Naive thymus-derived CD4-positive, alpha-beta T cell (primary cell): ENCODE results near the gene SLC6A7. TPM values are rescaled to one million over a fixed set of nuclear protein-coding genes. Genes with fewer than 3 reads are reported as not detected.
A peak's percentile ranks its signal among the peaks of the same experiment; 100 is the strongest.

Source experiments
- ATAC-seq: fragments of 150-1000 bp; cut with Tn5 transposase; 2 replicates; pipeline ENCODE4 v1.10.0; 2021; ENCODE audit warnings: mild to moderate bottlenecking, moderate library complexity
- CTCF ChIA-PET: fragments of 350-600 bp; sonication (Branson Sonifier 250); formaldehyde crosslinking; loops from one replicate; lab custom pipeline; 2021; ENCODE audit warnings: antibody characterized with exemption; lab: Charles Lee
- POLR2A ChIA-PET: fragments of 350-600 bp; sonication (Branson Sonifier 250); formaldehyde crosslinking; loops from one replicate; lab custom pipeline; 2021; ENCODE audit warnings: antibody characterized with exemption, inconsistent platforms; lab: Charles Lee
- DNase-seq, 9 donors: peaks; one replicate each; pipeline versions ENCODE4 v3.0.0 to v3.0.0-alpha.2; 2020 to 2022; ENCODE audit warnings: mixed read lengths in 1 of 9
- H3K27ac ChIP-seq: one replicate; pipeline ENCODE4 v1.7.0; 2013; ENCODE audit warnings: mild to moderate bottlenecking, low read depth, low read length, moderate library complexity
- H3K27me3 ChIP-seq, 2 donors: one replicate each; pipeline ENCODE4 v1.7.0; 2013; ENCODE audit warnings: low read length in 2 of 2, mild to moderate bottlenecking in 2 of 2, moderate library complexity in 2 of 2; ENCODE audit not compliant: control insufficient read depth in 2 of 2, insufficient read depth in 2 of 2
- H3K36me3 ChIP-seq, 3 experiments: 1 replicate in 2 of 3; 2 replicates in 1 of 3; pipeline ENCODE4 v1.7.0; 2013; ENCODE audit warnings: low read length in 3 of 3, mild to moderate bottlenecking in 3 of 3, moderate library complexity in 1 of 3; ENCODE audit not compliant: insufficient read depth in 3 of 3, control insufficient read depth in 2 of 3
- H3K4me1 ChIP-seq, 2 donors: one replicate each; pipeline ENCODE4 v1.7.0; 2013; ENCODE audit warnings: low read length in 2 of 2, mild to moderate bottlenecking in 2 of 2, moderate library complexity in 1 of 2; ENCODE audit not compliant: control insufficient read depth in 2 of 2, insufficient read depth in 2 of 2
- H3K4me3 ChIP-seq: 2 replicates; pipeline ENCODE4 v1.7.0; 2013; ENCODE audit warnings: mild to moderate bottlenecking, low read length
- H3K9me3 ChIP-seq, 3 experiments: 1 replicate in 2 of 3; 2 replicates in 1 of 3; pipeline ENCODE4 v1.7.0; 2013; ENCODE audit warnings: low read length in 3 of 3; ENCODE audit not compliant: control insufficient read depth in 2 of 3
- H3K27ac Mint-ChIP-seq, 9 donors: one replicate each; pipeline ENCODE4 v1.8.0; 2020 to 2022; ENCODE audit warnings: mixed read lengths in 9 of 9, mild to moderate bottlenecking in 8 of 9, moderate library complexity in 5 of 9, inconsistent platforms in 2 of 9
- H3K27me3 Mint-ChIP-seq, 5 donors: one replicate each; pipeline ENCODE4 v1.8.0; 2021 to 2022; ENCODE audit warnings: mixed read lengths in 5 of 5, mild to moderate bottlenecking in 1 of 5
- H3K36me3 Mint-ChIP-seq, 5 donors: one replicate each; pipeline ENCODE4 v1.8.0; 2020 to 2022; ENCODE audit warnings: mixed read lengths in 5 of 5, mild to moderate bottlenecking in 3 of 5, inconsistent platforms in 1 of 5
- H3K4me1 Mint-ChIP-seq, 7 donors: one replicate each; pipeline ENCODE4 v1.8.0; 2020 to 2022; ENCODE audit warnings: mixed read lengths in 7 of 7, mild to moderate bottlenecking in 3 of 7, inconsistent platforms in 1 of 7
- H3K4me3 Mint-ChIP-seq, 10 donors: one replicate each; pipeline ENCODE4 v1.8.0; 2020 to 2022; ENCODE audit warnings: mild to moderate bottlenecking in 10 of 10, mixed read lengths in 10 of 10, moderate library complexity in 6 of 10, inconsistent platforms in 2 of 10
- H3K9me3 Mint-ChIP-seq, 11 donors: one replicate each; pipeline ENCODE4 v1.8.0; 2020 to 2022; ENCODE audit warnings: mixed read lengths in 11 of 11, mild to moderate bottlenecking in 4 of 11, inconsistent platforms in 1 of 11, moderate library complexity in 1 of 11
- intact Hi-C, 2 donors: fragments of 100-400 bp; cut with micrococcal nuclease; formaldehyde crosslinking; loops; one replicate each; pipeline ENCODE4 v1.15.1; 2023
- polyA plus RNA-seq, 2 donors: library from polyadenylated mRNA; unstranded; fragments of 300-500 nt; fragmentation: Illumina TruSeq; gene quantifications; one replicate each; pipeline ENCODE4 v1.2.3, GENCODE V29; 2021
- total RNA-seq, 6 experiments: library from RNA in 5 of 6; stranded (reverse) in 5 of 6; gene quantifications; 1 replicate in 5 of 6; 2 replicates in 1 of 6; pipeline ENCODE4 v1.2.3 and lab custom pipeline; 2021 to 2026

The SLC6A7 gene
- total and polyA plus RNA-seq, 7 experiments from 2014 or later = not detected

GRCh38 chr5:150149618-150150017 lies 40.2 kb upstream of the SLC6A7 start:
- ATAC-seq = no peak
- H3K27me3 ChIP-seq = no peaks in the 10 kb centered on the region
- no peak overlapping the region for H3K4me3 ChIP-seq
- intact Hi-C loops = no loop called here
- Mint-ChIP-seq H3K4me1 (peaks cover 0 to 39% (median 4%) of the 10 kb centered on the region in 7 donors), H3K27me3 (peaks cover 0 to 12% (median 8%) of the 10 kb centered on the region in 5 donors), H3K36me3 (peaks cover 0 to 6% (median 0%) of the 10 kb centered on the region in 5 donors), H3K9me3 (no peaks in the 10 kb centered on the region), H3K27ac (peak overlapping the region in 1 of 9 donors; percentile 94), H3K4me3 (peak overlapping the region in 1 of 10 donors; percentile 72)
- POLR2A ChIA-PET = no interaction called here
- no peak for DNase-seq
- no peaks in the 10 kb centered on the region for H3K9me3 ChIP-seq
- CTCF ChIA-PET = no interaction called here
- H3K27ac ChIP-seq = no peak overlapping the region
- no peaks in the 10 kb centered on the region for H3K4me1 ChIP-seq
- no peaks in the 10 kb centered on the region for H3K36me3 ChIP-seq

GRCh38 chr5:150152636-150153462 lies 37.0 kb upstream of the SLC6A7 start:
- Histone ChIP-seq H3K36me3 (no peaks in the 10 kb centered on the region), H3K4me3 (no peak overlapping the region), H3K27me3 (no peaks in the 10 kb centered on the region), H3K27ac (no peak overlapping the region), H3K4me1 (no peaks in the 10 kb centered on the region), H3K9me3 (no peaks in the 10 kb centered on the region)
- H3K4me1 Mint-ChIP-seq = peaks cover 6 to 41% (median 8%) of the 10 kb centered on the region in 7 donors
- no peaks in the 10 kb centered on the region for H3K9me3 Mint-ChIP-seq
- peak overlapping the region in 1 of 9 donors; percentile 38 for H3K27ac Mint-ChIP-seq
- intact Hi-C loops = no loop called here
- POLR2A ChIA-PET = no interaction called here
- DNase-seq = no peak
- H3K4me3 Mint-ChIP-seq = no peak overlapping the region
- H3K27me3 Mint-ChIP-seq = peaks cover 17 to 31% (median 25%) of the 10 kb centered on the region in 5 donors
- peaks cover 0 to 6% (median 0%) of the 10 kb centered on the region in 5 donors for H3K36me3 Mint-ChIP-seq
- no peak for ATAC-seq
- CTCF ChIA-PET = no interaction called here

- no peaks in the 10 kb centered on the region for H3K9me3 ChIP-seq
- H3K27me3 ChIP-seq = no peaks in the 10 kb centered on the region
- DNase-seq = no peak
- POLR2A ChIA-PET = no interaction called here
- no peak overlapping the region for H3K4me3 ChIP-seq
- CTCF ChIA-PET = no interaction called here
- no peak for ATAC-seq
- peaks cover 6 to 41% (median 8%) of the 10 kb centered on the region in 7 donors for H3K4me1 Mint-ChIP-seq
- peaks cover 17 to 31% (median 25%) of the 10 kb centered on the region in 5 donors for H3K27me3 Mint-ChIP-seq
- peak overlapping the region in 3 of 10 donors; percentile 23 to 82 (median 78) for H3K4me3 Mint-ChIP-seq
- peaks cover 0 to 1% (median 0%) of the 10 kb centered on the region in 5 donors for H3K36me3 Mint-ChIP-seq
- intact Hi-C loops = no loop called here
- H3K9me3 Mint-ChIP-seq = no peaks in the 10 kb centered on the region
- no peaks in the 10 kb centered on the region for H3K36me3 ChIP-seq
- H3K27ac Mint-ChIP-seq = no peak overlapping the region
- no peak overlapping the region for H3K27ac ChIP-seq
- no peaks in the 10 kb centered on the region for H3K4me1 ChIP-seq
Measured at GRCh38 chr5:150153483-150153882, 36.4 kb upstream of the SLC6A7 start.

GRCh38 chr5:150153957-150154617 lies 35.8 kb upstream of the SLC6A7 start:
- Histone ChIP-seq H3K27ac (no peak overlapping the region), H3K4me3 (no peak overlapping the region), H3K4me1 (no peaks in the 10 kb centered on the region), H3K9me3 (no peaks in the 10 kb centered on the region), H3K36me3 (no peaks in the 10 kb centered on the region), H3K27me3 (no peaks in the 10 kb centered on the region)
- CTCF ChIA-PET = no interaction called here
- peaks cover 17 to 31% (median 25%) of the 10 kb centered on the region in 5 donors for H3K27me3 Mint-ChIP-seq
- H3K4me3 Mint-ChIP-seq = peak overlapping the region in 4 of 10 donors; percentile 56 to 82 (median 73)
- intact Hi-C loops = no loop called here
- ATAC-seq (peak; percentile 52), DNase-seq (no peak)
- peaks cover 0 to 1% (median 0%) of the 10 kb centered on the region in 11 donors for H3K9me3 Mint-ChIP-seq
- POLR2A ChIA-PET = no interaction called here
- peaks cover 6 to 35% (median 8%) of the 10 kb centered on the region in 7 donors for H3K4me1 Mint-ChIP-seq
- H3K36me3 Mint-ChIP-seq = peaks cover 0 to 1% (median 0%) of the 10 kb centered on the region in 5 donors
- H3K27ac Mint-ChIP-seq = peak overlapping the region in 1 of 9 donors; percentile 80

- Mint-ChIP-seq H3K4me1 (peaks cover 6 to 29% (median 8%) of the 10 kb centered on the region in 7 donors), H3K9me3 (peaks cover 0 to 1% (median 0%) of the 10 kb centered on the region in 11 donors), H3K27me3 (peaks cover 17 to 31% (median 25%) of the 10 kb centered on the region in 5 donors), H3K36me3 (peaks cover 0 to 1% (median 0%) of the 10 kb centered on the region in 5 donors), H3K4me3 (peak overlapping the region in 6 of 10 donors; percentile 56 to 82 (median 78)), H3K27ac (peak overlapping the region in 2 of 9 donors; percentile 20 to 80)
- Histone ChIP-seq H3K27me3 (no peaks in the 10 kb centered on the region), H3K36me3 (no peaks in the 10 kb centered on the region), H3K4me1 (no peaks in the 10 kb centered on the region), H3K27ac (no peak overlapping the region), H3K9me3 (no peaks in the 10 kb centered on the region), H3K4me3 (no peak overlapping the region)
- DNase-seq = no peak
- no peak for ATAC-seq
- POLR2A ChIA-PET = no interaction called here
- intact Hi-C loops = no loop called here
- CTCF ChIA-PET = no interaction called here
Measured at GRCh38 chr5:150154618-150155128, 35.2 kb upstream of the SLC6A7 start.

GRCh38 chr5:150155258-150156026 lies 34.4 kb upstream of the SLC6A7 start, which contains the start of gene PDGFRB:
Gene PDGFRB (minus strand): TSS chr5:150155845. CDS start chr5:150137047, 18,798 bp downstream.
- Mint-ChIP-seq H3K27ac (peak within 1 kb of the TSS in 3 of 9 donors; percentile 20 to 60 (median 58)), H3K4me3 (peak within 1 kb of the TSS; percentile 73 to 87 (median 80)), H3K9me3 (peaks cover 0 to 1% (median 0%) of the 10 kb centered on the region in 11 donors), H3K36me3 (peaks cover 0 to 1% (median 0%) of the 10 kb centered on the region in 5 donors), H3K4me1 (peaks cover 6 to 23% (median 8%) of the 10 kb centered on the region in 7 donors), H3K27me3 (peaks cover 17 to 31% (median 25%) of the 10 kb centered on the region in 5 donors)
- Histone ChIP-seq H3K4me3 (peak within 1 kb of the TSS; percentile 44), H3K36me3 (no peaks in the 10 kb centered on the region), H3K9me3 (no peaks in the 10 kb centered on the region), H3K27me3 (no peaks in the 10 kb centered on the region), H3K4me1 (no peaks in the 10 kb centered on the region), H3K27ac (no peak within 1 kb of the TSS)
- ChIA-PET POLR2A (no interaction called here), CTCF (no interaction called here)
- DNase-seq (peak in 3 of 9 donors; percentile 7 to 18 (median 11)), ATAC-seq (peak; percentile 73)
- intact Hi-C loops = no loop called here
